ENCODE data around the gene CASS4. TPM values are rescaled to one million over a fixed set of nuclear protein-coding genes. Genes with fewer than 3 reads are reported as not detected.

The CASS4 gene
- polyA plus RNA-seq, 1 donor (not counting 4 experiments of a cell fraction or from before 2014, with no cell fraction given) = 0.01 TPM

DNA sequence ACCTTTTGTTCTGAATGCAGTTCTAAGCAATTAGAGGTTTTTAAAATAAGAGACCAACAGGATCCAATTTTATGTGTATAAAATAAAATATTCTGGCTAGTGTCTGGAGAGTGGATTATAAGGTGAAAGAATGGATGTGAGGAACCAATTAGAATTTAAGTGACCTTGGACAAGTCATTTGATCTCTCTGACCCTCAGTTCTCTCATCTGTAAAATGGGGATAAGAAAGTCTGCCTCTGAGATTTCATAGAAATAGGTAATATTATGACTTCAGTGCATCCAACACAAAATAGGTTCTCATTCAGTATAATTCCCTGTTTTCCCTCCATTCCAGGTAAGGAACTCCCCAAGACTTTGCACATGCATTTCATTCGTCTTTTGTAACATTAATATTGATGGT, 18.9 kb downstream of the CASS4 start:
- H2AFZ ChIP-seq (ENCODE audit: control insufficient read depth, low read length) = no peak overlapping the region
- no peak overlapping the region for H3K4me3 ChIP-seq (ENCODE audit: control insufficient read depth in 2 of 3, extremely low read depth in 1 of 3, insufficient read depth in 2 of 3, low read depth in 1 of 3, low read length in 3 of 3)
- DNase-seq (ENCODE audit: low read depth, low spot score) (no peak), FAIRE-seq (no peak)
- H3K79me2 ChIP-seq (ENCODE audit: control insufficient read depth, insufficient read depth, low read length) = no peaks in the 10 kb centered on the region
- H3K9ac ChIP-seq (ENCODE audit: control insufficient read depth, extremely low read depth, insufficient read depth, low read length) = no peak overlapping the region
- no peaks in the 10 kb centered on the region for H3K9me3 ChIP-seq (ENCODE audit: control insufficient read depth, low read depth, low read length)
- H3K4me2 ChIP-seq (ENCODE audit: control insufficient read depth, extremely low read depth, insufficient read depth, low read depth, low read length) = no peak overlapping the region
- H3K36me3 ChIP-seq (ENCODE audit: control insufficient read depth in 2 of 2, extremely low read depth in 1 of 2, insufficient read depth in 2 of 2, low read length in 2 of 2) = no peaks in the 10 kb centered on the region
- dilution Hi-C loops (cut with MboI; ENCODE audit: extremely low pct_ligation_motif_present, low sequenced_read_pairs) = no loop called here
- H3K27me3 ChIP-seq (ENCODE audit: control insufficient read depth, extremely low read depth, insufficient read depth, low read length) = no peaks in the 10 kb centered on the region
- no peak for TF ChIP-seq EZH2 (IDR thresholded peaks at IDR 0.05; ENCODE audit: low read length)
- TF ChIP-seq, protein P1, sequence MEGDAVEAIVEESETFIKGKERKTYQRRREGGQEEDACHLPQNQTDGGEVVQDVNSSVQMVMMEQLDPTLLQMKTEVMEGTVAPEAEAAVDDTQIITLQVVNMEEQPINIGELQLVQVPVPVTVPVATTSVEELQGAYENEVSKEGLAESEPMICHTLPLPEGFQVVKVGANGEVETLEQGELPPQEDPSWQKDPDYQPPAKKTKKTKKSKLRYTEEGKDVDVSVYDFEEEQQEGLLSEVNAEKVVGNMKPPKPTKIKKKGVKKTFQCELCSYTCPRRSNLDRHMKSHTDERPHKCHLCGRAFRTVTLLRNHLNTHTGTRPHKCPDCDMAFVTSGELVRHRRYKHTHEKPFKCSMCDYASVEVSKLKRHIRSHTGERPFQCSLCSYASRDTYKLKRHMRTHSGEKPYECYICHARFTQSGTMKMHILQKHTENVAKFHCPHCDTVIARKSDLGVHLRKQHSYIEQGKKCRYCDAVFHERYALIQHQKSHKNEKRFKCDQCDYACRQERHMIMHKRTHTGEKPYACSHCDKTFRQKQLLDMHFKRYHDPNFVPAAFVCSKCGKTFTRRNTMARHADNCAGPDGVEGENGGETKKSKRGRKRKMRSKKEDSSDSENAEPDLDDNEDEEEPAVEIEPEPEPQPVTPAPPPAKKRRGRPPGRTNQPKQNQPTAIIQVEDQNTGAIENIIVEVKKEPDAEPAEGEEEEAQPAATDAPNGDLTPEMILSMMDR (optimal IDR thresholded peaks at IDR 0.05 in 1 of 3, IDR thresholded peaks at IDR 0.05 in 1 of 3, conservative IDR thresholded peaks at IDR 0.05 in 1 of 3; ENCODE audit: extremely low read depth in 1 of 3, insufficient read depth in 2 of 3, low read length in 3 of 3) = no peak
- H4K20me1 ChIP-seq (ENCODE audit: control insufficient read depth, extremely low read depth, insufficient read depth, low read length) = no peaks in the 10 kb centered on the region
- no peak overlapping the region for H3K27ac ChIP-seq (ENCODE audit: control insufficient read depth, insufficient read depth, low read length)
- H3K4me1 ChIP-seq (ENCODE audit: control insufficient read depth, extremely low read depth, insufficient read depth, low read length) = peaks cover 13% of the 10 kb centered on the region
- H3K9me1 ChIP-seq (ENCODE audit: control insufficient read depth, extremely low read depth, insufficient read depth, low read length) = no peaks in the 10 kb centered on the region

DNA sequence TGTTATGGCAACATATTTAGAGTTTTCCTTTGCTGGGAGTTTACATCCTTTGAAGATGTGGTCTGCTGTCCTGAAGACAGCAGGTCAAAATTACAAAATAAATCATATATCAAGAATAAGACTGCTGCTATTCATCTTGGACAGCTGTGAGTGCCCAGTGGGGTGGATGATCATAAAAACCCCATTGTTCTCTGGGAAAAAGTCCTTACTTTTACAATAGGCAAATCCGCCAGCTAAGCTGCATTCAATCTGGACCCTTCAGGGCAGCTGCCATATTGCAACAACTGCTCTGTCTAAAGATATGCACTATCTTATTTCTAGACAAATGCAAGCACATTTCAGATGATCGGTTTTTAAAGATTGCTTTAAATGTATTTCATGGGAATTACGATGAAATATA, 19.4 kb downstream of the CASS4 start:
- no peak overlapping the region for H2AFZ ChIP-seq (ENCODE audit: control insufficient read depth, low read length)
- TF ChIP-seq, protein P1 (optimal IDR thresholded peaks at IDR 0.05 in 1 of 3, IDR thresholded peaks at IDR 0.05 in 1 of 3, conservative IDR thresholded peaks at IDR 0.05 in 1 of 3; ENCODE audit: extremely low read depth in 1 of 3, insufficient read depth in 2 of 3, low read length in 3 of 3) = no peak
- no peak for TF ChIP-seq EZH2 (IDR thresholded peaks at IDR 0.05; ENCODE audit: low read length)
- dilution Hi-C loops (cut with MboI; ENCODE audit: extremely low pct_ligation_motif_present, low sequenced_read_pairs) = no loop called here
- no peak overlapping the region for H3K27ac ChIP-seq (ENCODE audit: control insufficient read depth, insufficient read depth, low read length)
- no peak overlapping the region for H3K4me2 ChIP-seq (ENCODE audit: control insufficient read depth, extremely low read depth, insufficient read depth, low read depth, low read length)
- FAIRE-seq (no peak), DNase-seq (ENCODE audit: low read depth, low spot score) (no peak)
- no peaks in the 10 kb centered on the region for H3K36me3 ChIP-seq (ENCODE audit: control insufficient read depth in 2 of 2, extremely low read depth in 1 of 2, insufficient read depth in 2 of 2, low read length in 2 of 2)
- no peaks in the 10 kb centered on the region for H4K20me1 ChIP-seq (ENCODE audit: control insufficient read depth, extremely low read depth, insufficient read depth, low read length)
- no peak overlapping the region for H3K9ac ChIP-seq (ENCODE audit: control insufficient read depth, extremely low read depth, insufficient read depth, low read length)
- no peaks in the 10 kb centered on the region for H3K9me3 ChIP-seq (ENCODE audit: control insufficient read depth, low read depth, low read length)
- no peaks in the 10 kb centered on the region for H3K79me2 ChIP-seq (ENCODE audit: control insufficient read depth, insufficient read depth, low read length)
- no peaks in the 10 kb centered on the region for H3K27me3 ChIP-seq (ENCODE audit: control insufficient read depth, extremely low read depth, insufficient read depth, low read length)
- no peaks in the 10 kb centered on the region for H3K9me1 ChIP-seq (ENCODE audit: control insufficient read depth, extremely low read depth, insufficient read depth, low read length)
- peaks cover 13% of the 10 kb centered on the region for H3K4me1 ChIP-seq (ENCODE audit: control insufficient read depth, extremely low read depth, insufficient read depth, low read length)
- no peak overlapping the region for H3K4me3 ChIP-seq (ENCODE audit: control insufficient read depth in 2 of 3, extremely low read depth in 1 of 3, insufficient read depth in 2 of 3, low read depth in 1 of 3, low read length in 3 of 3)

Data from keratinocyte (primary cell).